MCF 10A (cell line): Measurements from ENCODE around the gene STAT4. TPM values are rescaled to one million over a fixed set of nuclear protein-coding genes. Genes with fewer than 3 reads are reported as not detected.

Experiments
- BruUV-seq: library from RNA; stranded (reverse); fragments of 400-500 nt; replicated peaks from 2 replicates; lab custom pipeline; 2021; lab: Mats Ljungman, UMichigan
- CTCF ChIA-PET: fragments of 300-600 bp; sonication (Branson Sonifier 250); formaldehyde crosslinking; extraction: SDS; loops from one replicate; lab custom pipeline; 2021; ENCODE audit warnings: antibody characterized with exemption, inconsistent platforms; lab: Yijun Ruan, JAX
- POLR2A ChIA-PET: fragments of 300-600, 350-650 bp; sonication (Branson Sonifier 250); formaldehyde crosslinking; extraction: SDS; loops from one replicate; lab custom pipeline; 2020; ENCODE audit warnings: antibody characterized with exemption, inconsistent platforms; lab: Yijun Ruan, JAX
- DNase-seq: peaks from one replicate; pipeline ENCODE4 v3.0.0-alpha.2; 2018; ENCODE audit not compliant: unreplicated experiment
- H3K27ac Mint-ChIP-seq: one replicate; pipeline ENCODE4 v1.8.0; 2022; ENCODE audit warnings: mild to moderate bottlenecking, low read depth, mixed read lengths; ENCODE audit not compliant: unreplicated experiment
- H3K27me3 Mint-ChIP-seq: one replicate; pipeline ENCODE4 v1.8.0; 2022; ENCODE audit warnings: mixed read lengths; ENCODE audit not compliant: insufficient read depth, unreplicated experiment
- H3K36me3 Mint-ChIP-seq: one replicate; pipeline ENCODE4 v1.8.0; 2022; ENCODE audit warnings: mild to moderate bottlenecking, moderate library complexity, mixed read lengths; ENCODE audit not compliant: insufficient read depth, unreplicated experiment
- H3K4me1 Mint-ChIP-seq: one replicate; pipeline ENCODE4 v1.8.0; 2022; ENCODE audit warnings: mixed read lengths; ENCODE audit not compliant: insufficient read depth, unreplicated experiment
- H3K4me3 Mint-ChIP-seq: one replicate; pipeline ENCODE4 v1.8.0; 2022; ENCODE audit warnings: mild to moderate bottlenecking, moderate library complexity, mixed read lengths; ENCODE audit not compliant: unreplicated experiment
- H3K9me3 Mint-ChIP-seq: one replicate; pipeline ENCODE4 v1.8.0; 2022; ENCODE audit warnings: mixed read lengths; ENCODE audit not compliant: unreplicated experiment
- CTCF ChIP-seq: fragments of 200-600 bp; IDR thresholded peaks from one replicate; pipeline ENCODE4 v1.8.0; 2022; ENCODE audit warnings: antibody characterized with exemption, mild to moderate bottlenecking; ENCODE audit not compliant: unreplicated experiment
- intact Hi-C: fragments of 100-400 bp; cut with micrococcal nuclease; formaldehyde crosslinking; loops from 2 replicates; pipeline ENCODE4 v1.14.1; 2022
- total RNA-seq: library from RNA; stranded (reverse); gene quantifications from 2 replicates; pipeline ENCODE4 v1.2.3, GENCODE V29; 2022

Gene STAT4
- total RNA-seq, 1 experiment from 2014 or later, result 1.4 TPM

GRCh38 chr2:191009541-191010374, 141.0 kb downstream of the STAT4 start:
- no TSS peak for BruUV-seq
- peaks cover 8% of the 10 kb centered on the region for H3K4me1 Mint-ChIP-seq
- no peaks in the 10 kb centered on the region for H3K27me3 Mint-ChIP-seq
- POLR2A ChIA-PET, result interaction anchor here (0.6 to 3.5 kb wide), 3 partner anchors 9 to 294 kb away, joined by 3 to 21 read pairs (median 11); no protein-coding TSS in a partner anchor
- no peaks in the 10 kb centered on the region for H3K9me3 Mint-ChIP-seq
- intact Hi-C loops, result loop anchor here (5.0 kb wide), 1 partner anchor 127 kb away; the partner anchor contains the start of gene GLS
- DNase-seq, result no peak
- no peak for TF ChIP-seq CTCF
- CTCF ChIA-PET, result interaction anchor here (0.8 to 0.9 kb wide), 2 partner anchors 9 to 13 kb away, joined by 3 to 4 read pairs; no protein-coding TSS in a partner anchor
- no peak overlapping the region for H3K27ac Mint-ChIP-seq
- peaks cover 44% of the 10 kb centered on the region for H3K36me3 Mint-ChIP-seq
- no peak overlapping the region for H3K4me3 Mint-ChIP-seq

- H3K9me3 Mint-ChIP-seq, result no peaks in the 10 kb centered on the region
- H3K4me3 Mint-ChIP-seq, result no peak overlapping the region
- ChIA-PET CTCF (interaction anchor here (0.7 to 1.0 kb wide), 2 partner anchors 12 to 28 kb away, joined by 3 to 4 read pairs; no protein-coding TSS in a partner anchor), POLR2A (interaction anchor here (1.4 to 1.5 kb wide), 2 partner anchors 12 to 126 kb away, joined by 4 to 6 read pairs; no protein-coding TSS in a partner anchor)
- H3K27me3 Mint-ChIP-seq, result no peaks in the 10 kb centered on the region
- BruUV-seq, result no TSS peak
- no peak for DNase-seq
- peaks cover 59% of the 10 kb centered on the region for H3K36me3 Mint-ChIP-seq
- intact Hi-C loops, result no loop called here
- no peak overlapping the region for H3K27ac Mint-ChIP-seq
- TF ChIP-seq CTCF, result no peak
- peaks cover 8% of the 10 kb centered on the region for H3K4me1 Mint-ChIP-seq
These were observed 142.5 kb downstream of the STAT4 start for GRCh38 chr2:191008286-191008685.

GRCh38 chr2:191006997-191007783, 143.6 kb downstream of the STAT4 start:
- H3K36me3 Mint-ChIP-seq, result peaks cover 65% of the 10 kb centered on the region
- H3K27me3 Mint-ChIP-seq, result no peaks in the 10 kb centered on the region
- no peak for DNase-seq
- H3K27ac Mint-ChIP-seq, result no peak overlapping the region
- H3K9me3 Mint-ChIP-seq, result no peaks in the 10 kb centered on the region
- BruUV-seq, result no TSS peak
- no peak overlapping the region for H3K4me3 Mint-ChIP-seq
- intact Hi-C loops, result no loop called here
- peaks cover 10% of the 10 kb centered on the region for H3K4me1 Mint-ChIP-seq
- CTCF ChIA-PET, result no interaction called here
- POLR2A ChIA-PET, result interaction anchor here (1.4 to 1.5 kb wide), 2 partner anchors 13 to 125 kb away, joined by 4 to 6 read pairs; no protein-coding TSS in a partner anchor
- no peak for TF ChIP-seq CTCF

DNA sequence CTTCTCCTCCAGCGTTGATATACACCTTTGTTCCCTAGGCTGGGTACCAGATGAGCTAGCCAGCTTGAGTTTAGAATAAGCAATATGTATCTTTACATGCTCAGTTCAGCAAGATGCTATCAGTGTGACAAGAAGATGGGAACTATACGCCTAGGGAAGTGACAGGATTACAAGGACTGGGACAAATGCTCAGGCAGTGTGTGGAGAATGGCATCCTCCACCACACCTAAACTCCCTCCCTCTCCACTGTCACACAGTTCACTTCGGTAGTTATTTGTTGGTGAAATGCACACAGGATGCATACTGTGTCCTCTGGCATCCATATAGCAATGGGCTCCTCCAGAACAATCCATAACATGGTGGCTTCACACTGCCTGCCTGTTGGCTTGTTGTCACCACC, 144.5 kb downstream of the STAT4 start:
- intact Hi-C loops, result no loop called here
- no peak for DNase-seq
- Mint-ChIP-seq H3K27ac (no peak overlapping the region), H3K27me3 (no peaks in the 10 kb centered on the region), H3K36me3 (peaks cover 69% of the 10 kb centered on the region), H3K9me3 (no peaks in the 10 kb centered on the region), H3K4me3 (no peak overlapping the region), H3K4me1 (peaks cover 14% of the 10 kb centered on the region)
- no TSS peak for BruUV-seq
- CTCF ChIA-PET, result no interaction called here
- POLR2A ChIA-PET, result no interaction called here
- TF ChIP-seq CTCF, result no peak
